Measurements from ENCODE around the gene SLC45A3. TPM values are rescaled to one million over a fixed set of nuclear protein-coding genes. Genes with fewer than 3 reads are reported as not detected.

SLC45A3 gene
- total RNA-seq, 1 donor from 2014 or later: 9.2 TPM

- H3K4me1 Mint-ChIP-seq (ENCODE audit: unreplicated experiment): peaks cover 57% of the 10 kb centered on the region
Measured at GRCh38 chr1:205661429-205662134, 18.7 kb downstream of the SLC45A3 start.

GRCh38 chr1:205660361-205660760, 19.9 kb downstream of the SLC45A3 start:
- H3K27me3 Mint-ChIP-seq (ENCODE audit: unreplicated experiment): peaks cover 9% of the 10 kb centered on the region
- H3K27ac Mint-ChIP-seq (ENCODE audit: unreplicated experiment): no peak overlapping the region
- no peak for DNase-seq (ENCODE audit: low spot score)
- no peak for TF ChIP-seq CTCF (IDR thresholded peaks at IDR 0.05; ENCODE audit: unreplicated experiment)
- H3K36me3 Mint-ChIP-seq (ENCODE audit: low read depth, unreplicated experiment): peaks cover 7% of the 10 kb centered on the region
- H3K4me1 Mint-ChIP-seq (ENCODE audit: unreplicated experiment): peaks cover 52% of the 10 kb centered on the region
- H3K4me3 Mint-ChIP-seq (ENCODE audit: unreplicated experiment): no peak overlapping the region
- H3K9me3 Mint-ChIP-seq (ENCODE audit: unreplicated experiment): no peaks in the 10 kb centered on the region

More at GRCh38 chr1:205661429-205662134, 18.7 kb downstream of the SLC45A3 start:
- Mint-ChIP-seq H3K27ac (ENCODE audit: unreplicated experiment) (no peak overlapping the region), H3K9me3 (ENCODE audit: unreplicated experiment) (no peaks in the 10 kb centered on the region), H3K4me3 (ENCODE audit: unreplicated experiment) (no peak overlapping the region), H3K27me3 (ENCODE audit: unreplicated experiment) (peaks cover 12% of the 10 kb centered on the region), H3K36me3 (ENCODE audit: low read depth, unreplicated experiment) (peaks cover 7% of the 10 kb centered on the region)
- no peak for DNase-seq (ENCODE audit: low spot score)
- no peak for TF ChIP-seq CTCF (IDR thresholded peaks at IDR 0.05; ENCODE audit: unreplicated experiment)

GRCh38 chr1:205658943-205659581, 21.2 kb downstream of the SLC45A3 start:
- peak; percentile 75 for TF ChIP-seq CTCF (IDR thresholded peaks at IDR 0.05; ENCODE audit: unreplicated experiment)
- Mint-ChIP-seq H3K4me3 (ENCODE audit: unreplicated experiment) (no peak overlapping the region), H3K9me3 (ENCODE audit: unreplicated experiment) (no peaks in the 10 kb centered on the region), H3K4me1 (ENCODE audit: unreplicated experiment) (peaks cover 44% of the 10 kb centered on the region), H3K27me3 (ENCODE audit: unreplicated experiment) (peaks cover 6% of the 10 kb centered on the region), H3K36me3 (ENCODE audit: low read depth, unreplicated experiment) (peaks cover 7% of the 10 kb centered on the region), H3K27ac (ENCODE audit: unreplicated experiment) (no peak overlapping the region)
- peak; percentile 88 for DNase-seq (ENCODE audit: low spot score)

- Mint-ChIP-seq H3K27ac (ENCODE audit: unreplicated experiment) (no peak overlapping the region), H3K9me3 (ENCODE audit: unreplicated experiment) (no peaks in the 10 kb centered on the region), H3K4me3 (ENCODE audit: unreplicated experiment) (no peak overlapping the region), H3K4me1 (ENCODE audit: unreplicated experiment) (peaks cover 28% of the 10 kb centered on the region), H3K36me3 (ENCODE audit: low read depth, unreplicated experiment) (no peaks in the 10 kb centered on the region), H3K27me3 (ENCODE audit: unreplicated experiment) (peaks cover 4% of the 10 kb centered on the region)
- DNase-seq (ENCODE audit: low spot score): no peak
- no peak for TF ChIP-seq CTCF (IDR thresholded peaks at IDR 0.05; ENCODE audit: unreplicated experiment)
Measured at GRCh38 chr1:205656236-205656635, 24.1 kb downstream of the SLC45A3 start.

GRCh38 chr1:205652984-205653383, 27.3 kb downstream of the SLC45A3 start:
- DNase-seq (ENCODE audit: low spot score): no peak
- Mint-ChIP-seq H3K36me3 (ENCODE audit: low read depth, unreplicated experiment) (peaks cover 4% of the 10 kb centered on the region), H3K9me3 (ENCODE audit: unreplicated experiment) (no peaks in the 10 kb centered on the region), H3K4me1 (ENCODE audit: unreplicated experiment) (peaks cover 25% of the 10 kb centered on the region), H3K27ac (ENCODE audit: unreplicated experiment) (no peak overlapping the region), H3K27me3 (ENCODE audit: unreplicated experiment) (no peaks in the 10 kb centered on the region), H3K4me3 (ENCODE audit: unreplicated experiment) (no peak overlapping the region)
- no peak for TF ChIP-seq CTCF (IDR thresholded peaks at IDR 0.05; ENCODE audit: unreplicated experiment)

All from endothelial cell (in vitro differentiated cells).